PC-9 (cell line): ENCODE data around the gene OR4D2. TPM values are rescaled to one million over a fixed set of nuclear protein-coding genes. Genes with fewer than 3 reads are reported as not detected.

Experiments
- BruUV-seq: library from RNA; stranded (reverse); fragments of 400-500 nt; replicated peaks from 2 replicates; lab custom pipeline; 2021; lab: Mats Ljungman, UMichigan
- CTCF ChIA-PET: fragments of 300-600 bp; sonication (Branson Sonifier 250); formaldehyde crosslinking; loops from one replicate; lab custom pipeline; 2022; ENCODE audit warnings: antibody characterized with exemption; lab: Charles Lee
- POLR2A ChIA-PET: fragments of 300-600 bp; sonication (Branson Sonifier 250); formaldehyde crosslinking; loops from one replicate; lab custom pipeline; 2022; ENCODE audit warnings: antibody characterized with exemption; ENCODE audit not compliant: unreplicated experiment; lab: Charles Lee
- DNase-seq, 2 experiments: peaks; one replicate each; pipeline versions ENCODE4 v3.0.0 to v3.0.0-alpha.2; 2015 to 2022; ENCODE audit warnings: mixed read lengths in 1 of 2
- H2AFZ ChIP-seq: fragments of 200-600 bp; sonication (generic); 2 replicates; pipeline ENCODE4 v1.8.1; 2017; ENCODE audit warnings: antibody characterized with exemption
- H3F3A ChIP-seq: fragments of 200-600 bp; sonication (generic); 2 replicates; pipeline ENCODE4 v1.8.1; 2017; ENCODE audit warnings: antibody characterized with exemption, mild to moderate bottlenecking, low read depth; ENCODE audit not compliant: insufficient read depth
- H3K27ac ChIP-seq: fragments of 200-600 bp; sonication (generic); 2 replicates; pipeline ENCODE4 v1.6.1; 2016; ENCODE audit warnings: mixed run types
- H3K27me3 ChIP-seq: fragments of 200-600 bp; sonication (generic); 2 replicates; pipeline ENCODE4 v1.6.1; 2016; ENCODE audit warnings: low read depth, mixed run types; ENCODE audit not compliant: insufficient read depth
- H3K36me3 ChIP-seq: fragments of 200-600 bp; sonication (generic); 2 replicates; pipeline ENCODE4 v1.6.1; 2016; ENCODE audit warnings: low read depth, mixed run types
- H3K4me1 ChIP-seq: fragments of 200-600 bp; sonication (generic); replicated peaks from 2 replicates; pipeline ENCODE4 v1.6.1; 2016; ENCODE audit warnings: mixed run types; ENCODE audit not compliant: insufficient read depth
- H3K4me2 ChIP-seq: fragments of 200-600 bp; sonication (generic); 2 replicates; pipeline ENCODE4 v1.6.1; 2017; ENCODE audit warnings: mixed run types
- H3K4me3 ChIP-seq: fragments of 200-600 bp; sonication (generic); 2 replicates; pipeline ENCODE4 v1.6.1; 2016; ENCODE audit warnings: mixed run types
- H3K79me2 ChIP-seq: fragments of 200-600 bp; sonication (generic); 2 replicates; pipeline ENCODE4 v1.6.1; 2017; ENCODE audit warnings: low read depth, mixed run types
- H3K9me2 ChIP-seq: fragments of 200-600 bp; sonication (generic); 2 replicates; pipeline ENCODE4 v1.8.1; 2017; ENCODE audit warnings: mild to moderate bottlenecking; ENCODE audit not compliant: insufficient read depth
- H3K9me3 ChIP-seq: fragments of 200-600 bp; sonication (generic); 2 replicates; pipeline ENCODE4 v1.8.1; 2016; ENCODE audit warnings: low read depth; ENCODE audit not compliant: insufficient read depth
- H4K20me1 ChIP-seq: fragments of 200-600 bp; sonication (generic); 2 replicates; pipeline ENCODE4 v1.8.1; 2017; ENCODE audit not compliant: insufficient read depth
- CTCF ChIP-seq: fragments of 200-600 bp; sonication (generic); conservative IDR thresholded peaks from 2 replicates; pipeline ENCODE4 v1.6.1; 2017; ENCODE audit warnings: mixed run types, antibody characterized with exemption, mild to moderate bottlenecking, moderate library complexity
- EZH2 ChIP-seq: fragments of 200-600 bp; sonication (generic); IDR thresholded peaks from 2 replicates; pipeline ENCODE4 v1.8.0; 2017; ENCODE audit warnings: antibody characterized with exemption, low read depth
- intact Hi-C: fragments of 100-400 bp; cut with micrococcal nuclease; formaldehyde crosslinking; loops from one replicate; pipeline ENCODE4 v1.10.0; 2022; ENCODE audit not compliant: unreplicated experiment
- total RNA-seq: library from RNA; stranded (reverse); gene quantifications from 2 replicates; pipeline ENCODE4 v1.2.3, GENCODE V29; 2021

OR4D2 gene
- total RNA-seq, 1 experiment from 2014 or later = not detected

GRCh38 chr17:58207451-58207850 is 40.7 kb downstream of the OR4D2 start:
- Histone ChIP-seq H3K4me2 (no peak overlapping the region), H3K79me2 (no peaks in the 10 kb centered on the region), H3K27me3 (no peaks in the 10 kb centered on the region), H3K4me3 (no peak overlapping the region), H3K9me2 (no peaks in the 10 kb centered on the region), H3K4me1 (no peaks in the 10 kb centered on the region), H3K27ac (no peak overlapping the region), H4K20me1 (no peaks in the 10 kb centered on the region), H2AFZ (no peak overlapping the region), H3K36me3 (no peaks in the 10 kb centered on the region), H3K9me3 (no peaks in the 10 kb centered on the region), H3F3A (no peaks in the 10 kb centered on the region)
- ChIA-PET POLR2A (no interaction called here), CTCF (no interaction called here)
- no peak for DNase-seq
- intact Hi-C loops = no loop called here
- BruUV-seq = no TSS peak
- no peak for TF ChIP-seq EZH2
- no peak for TF ChIP-seq CTCF

- H3K4me1 ChIP-seq = no peaks in the 10 kb centered on the region
- DNase-seq = no peak
- H3F3A ChIP-seq = no peaks in the 10 kb centered on the region
- H3K4me3 ChIP-seq = no peak overlapping the region
- POLR2A ChIA-PET = no interaction called here
- no peaks in the 10 kb centered on the region for H3K36me3 ChIP-seq
- no peaks in the 10 kb centered on the region for H3K9me3 ChIP-seq
- TF ChIP-seq CTCF (no peak), EZH2 (no peak)
- no peak overlapping the region for H3K4me2 ChIP-seq
- no peaks in the 10 kb centered on the region for H4K20me1 ChIP-seq
- H3K9me2 ChIP-seq = no peaks in the 10 kb centered on the region
- no peaks in the 10 kb centered on the region for H3K27me3 ChIP-seq
- H3K79me2 ChIP-seq = no peaks in the 10 kb centered on the region
- no peak overlapping the region for H3K27ac ChIP-seq
- BruUV-seq = no TSS peak
- intact Hi-C loops = no loop called here
- CTCF ChIA-PET = no interaction called here
- no peak overlapping the region for H2AFZ ChIP-seq
These were observed 41.6 kb downstream of the OR4D2 start for GRCh38 chr17:58208344-58208743.

GRCh38 chr17:58210922-58211321 is 44.1 kb downstream of the OR4D2 start:
- Histone ChIP-seq H3K79me2 (no peaks in the 10 kb centered on the region), H3K36me3 (no peaks in the 10 kb centered on the region), H3K4me3 (no peak overlapping the region), H2AFZ (no peak overlapping the region), H3K27ac (no peak overlapping the region), H3K9me3 (no peaks in the 10 kb centered on the region), H4K20me1 (no peaks in the 10 kb centered on the region), H3K9me2 (no peaks in the 10 kb centered on the region), H3K4me1 (no peaks in the 10 kb centered on the region), H3K4me2 (no peak overlapping the region), H3F3A (no peaks in the 10 kb centered on the region; the same call in 1 of the 2 replicates), H3K27me3 (no peaks in the 10 kb centered on the region)
- ChIA-PET POLR2A (no interaction called here), CTCF (no interaction called here)
- intact Hi-C loops = loop anchor here (10.0 kb wide), 1 partner anchor 204 kb away; the partner anchor contains the start of gene RNF43
- TF ChIP-seq EZH2 = no peak
- no peak for TF ChIP-seq CTCF
- no peak for DNase-seq
- no TSS peak for BruUV-seq
